ENCODE measurements around the gene NUP133.
"Not testable (repeated sequence)": the region's sequence is repeated elsewhere in the genome, so short reads cannot be mapped to it uniquely, and the experiment has no call there.

Gene NUP133

DNA sequence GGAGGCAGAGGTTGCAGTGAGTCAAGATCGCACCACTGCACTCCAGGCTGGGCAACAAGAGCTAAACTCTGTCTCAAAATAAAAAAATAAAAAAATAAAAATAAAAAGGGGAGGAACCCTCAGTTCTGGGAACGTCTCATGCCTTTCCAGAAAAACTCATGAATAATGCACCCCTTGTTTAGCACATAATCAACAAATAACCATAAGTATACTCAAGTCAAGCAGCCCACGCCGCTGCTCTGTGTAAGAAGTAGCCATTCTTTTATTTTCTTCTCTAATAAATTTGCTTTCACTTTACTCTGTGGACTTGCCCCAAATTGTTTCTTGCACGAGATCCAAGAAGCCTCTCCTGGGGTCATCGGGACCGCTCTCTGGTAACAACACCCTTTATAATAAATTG, 59.8 kb downstream of the NUP133 start:
- DNase-seq (ENCODE audit: low read depth): no peak

DNA sequence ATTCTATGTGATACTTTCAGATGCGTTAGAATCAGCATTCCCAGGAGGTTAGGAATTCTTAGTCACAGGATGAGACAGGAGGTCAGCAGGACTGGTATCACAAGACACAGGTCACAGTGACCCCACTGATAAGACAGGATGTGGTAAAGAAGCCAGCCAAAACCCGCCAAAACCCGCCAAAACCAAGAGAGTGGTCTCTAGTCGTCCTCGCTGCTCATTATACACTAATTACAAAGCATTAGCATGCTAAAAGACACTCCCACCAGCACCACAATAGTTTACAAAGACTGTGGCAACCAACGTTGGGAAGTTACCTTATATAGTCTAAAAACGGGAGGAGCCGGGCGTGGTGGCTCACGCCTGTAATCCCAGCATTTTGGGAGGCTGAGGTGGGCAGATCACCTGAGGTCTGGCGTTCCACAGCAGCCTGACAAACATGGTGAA, 60.3 kb downstream of the NUP133 start:
- no peak for DNase-seq (ENCODE audit: low read depth)

DNA sequence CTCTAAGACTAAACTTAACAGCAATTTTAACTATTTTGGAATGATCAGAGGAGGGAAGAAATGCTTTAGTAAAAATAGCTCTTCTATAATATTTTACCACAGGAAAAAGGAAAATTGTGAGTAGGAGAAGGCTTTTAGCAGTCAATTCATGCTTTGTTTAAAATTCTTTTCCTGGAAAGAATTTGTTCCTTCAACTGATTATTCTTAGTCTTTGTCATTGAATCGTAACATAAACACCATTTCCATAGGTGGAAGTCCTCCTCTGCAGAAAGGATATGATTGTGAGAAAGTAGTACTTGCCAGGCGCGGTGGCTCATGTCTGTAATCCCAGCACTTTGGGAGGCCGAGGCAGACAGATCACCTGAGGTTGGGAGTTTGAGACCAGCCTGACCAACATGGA, 62.3 kb downstream of the NUP133 start:
- no peak for DNase-seq (ENCODE audit: low read depth)

DNA sequence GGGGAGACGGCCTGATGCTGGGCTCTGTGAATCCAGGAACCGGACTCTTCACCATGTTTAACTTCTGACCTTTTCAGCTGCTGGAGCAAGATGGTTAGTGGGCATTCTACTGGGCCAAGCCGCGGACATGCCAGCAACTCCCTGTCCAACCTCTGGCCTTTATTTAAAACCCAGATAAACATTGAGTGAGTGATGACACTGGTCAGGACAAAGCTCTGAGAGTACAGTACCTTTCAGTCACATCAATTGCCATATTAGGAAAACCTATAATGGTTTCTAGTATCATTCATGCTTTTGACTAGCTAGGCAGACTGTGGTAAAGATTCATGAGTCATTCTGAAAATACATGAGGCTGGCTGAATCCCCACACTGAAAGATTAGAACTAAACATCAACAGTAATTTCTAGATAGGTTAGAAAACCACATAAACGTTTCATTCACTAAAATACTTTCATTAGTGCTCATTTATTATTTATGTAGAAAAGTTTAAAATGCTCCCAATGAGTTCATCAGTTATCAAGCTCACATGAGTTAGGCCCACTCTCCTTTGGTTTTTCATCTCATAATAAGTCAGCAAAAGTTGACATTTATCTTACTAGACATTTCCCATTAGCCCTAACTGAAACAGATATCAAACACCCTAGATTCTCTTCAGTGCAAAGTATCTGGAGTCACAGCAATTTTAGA, 67.1 kb downstream of the NUP133 start:
- DNase-seq (ENCODE audit: low read depth): no peak

DNA sequence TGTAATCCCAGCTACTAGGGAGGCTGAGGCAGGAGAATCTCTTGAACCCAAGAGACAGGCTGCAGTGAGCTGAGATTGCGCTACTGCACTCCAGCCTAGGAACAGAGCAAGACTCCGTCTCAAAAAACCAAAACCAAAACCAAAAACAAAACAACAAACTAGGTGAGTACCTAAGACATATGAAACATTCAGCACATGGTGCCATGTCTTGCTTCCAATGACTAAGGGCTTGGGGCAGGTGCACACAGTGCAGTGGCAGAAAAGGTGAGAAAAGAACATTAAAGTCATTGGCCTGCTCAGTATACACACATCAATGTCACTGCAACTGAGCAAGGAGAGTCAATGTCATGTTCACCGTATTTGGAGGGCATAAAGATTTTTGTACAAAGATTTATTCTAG, 70.1 kb downstream of the NUP133 start:
- DNase-seq (ENCODE audit: low read depth): no peak

DNA sequence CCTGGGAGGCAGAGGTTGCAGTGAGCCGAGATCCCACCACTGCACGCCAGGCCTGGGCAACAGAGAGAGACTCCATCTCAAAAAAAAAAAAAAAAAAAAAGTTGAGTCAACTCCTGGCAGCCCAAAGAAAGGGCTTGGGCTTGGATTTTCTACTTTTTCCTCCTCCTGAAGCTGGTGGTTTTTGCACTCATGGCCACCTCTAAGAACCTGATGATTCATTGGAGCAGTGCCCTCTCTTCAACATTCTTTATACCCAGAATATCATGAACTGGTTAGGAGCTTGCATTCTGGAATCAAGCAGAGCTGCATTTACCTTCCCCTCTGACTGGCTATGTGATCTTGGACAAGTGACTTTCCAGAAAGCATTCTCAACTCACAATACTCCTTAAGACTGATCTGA, 70.7 kb downstream of the NUP133 start:
- DNase-seq (ENCODE audit: low read depth): no peak

DNA sequence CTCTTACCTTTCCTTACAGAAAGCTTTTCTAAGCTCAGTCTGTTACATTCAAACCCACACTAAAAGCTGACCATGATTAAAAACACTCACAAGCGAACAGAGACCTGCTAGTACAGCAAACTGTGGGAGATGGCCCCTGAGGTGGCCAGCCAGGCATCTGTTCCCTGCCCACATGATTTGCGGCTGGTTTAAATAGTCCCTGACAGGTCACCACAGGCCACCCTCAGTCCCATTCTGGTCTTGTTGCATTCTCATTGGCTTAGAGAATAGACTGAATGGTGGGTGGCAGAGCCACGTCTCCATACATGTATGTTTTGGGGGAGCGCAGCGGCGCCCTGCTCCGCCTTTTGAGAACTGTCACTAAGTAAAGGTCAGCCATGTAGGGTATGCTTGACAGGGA, 71.9 kb downstream of the NUP133 start:
- no peak for DNase-seq (ENCODE audit: low read depth)

DNA sequence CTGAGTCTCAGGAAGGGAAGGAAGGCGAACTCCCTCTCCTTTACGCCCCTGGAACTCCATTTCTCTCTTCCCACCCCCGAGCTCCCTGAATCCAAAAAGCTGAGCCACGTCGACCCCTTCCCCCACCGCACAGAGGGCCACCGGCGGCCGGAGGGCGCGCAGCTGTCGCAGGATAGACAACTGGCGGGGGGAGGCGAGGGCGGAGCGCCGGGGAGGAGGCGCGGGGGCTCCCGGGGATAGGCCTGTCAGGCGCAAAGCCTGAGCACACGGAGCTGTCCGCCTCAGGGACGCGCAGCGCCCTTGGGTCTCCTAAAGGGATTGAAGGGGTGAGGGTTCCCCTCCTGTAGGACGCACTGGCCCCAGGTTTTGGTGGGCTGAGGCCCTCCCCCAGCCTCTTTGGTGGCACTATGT, 73.5 kb downstream of the NUP133 start:
- no peak for DNase-seq (ENCODE audit: low read depth)

DNA sequence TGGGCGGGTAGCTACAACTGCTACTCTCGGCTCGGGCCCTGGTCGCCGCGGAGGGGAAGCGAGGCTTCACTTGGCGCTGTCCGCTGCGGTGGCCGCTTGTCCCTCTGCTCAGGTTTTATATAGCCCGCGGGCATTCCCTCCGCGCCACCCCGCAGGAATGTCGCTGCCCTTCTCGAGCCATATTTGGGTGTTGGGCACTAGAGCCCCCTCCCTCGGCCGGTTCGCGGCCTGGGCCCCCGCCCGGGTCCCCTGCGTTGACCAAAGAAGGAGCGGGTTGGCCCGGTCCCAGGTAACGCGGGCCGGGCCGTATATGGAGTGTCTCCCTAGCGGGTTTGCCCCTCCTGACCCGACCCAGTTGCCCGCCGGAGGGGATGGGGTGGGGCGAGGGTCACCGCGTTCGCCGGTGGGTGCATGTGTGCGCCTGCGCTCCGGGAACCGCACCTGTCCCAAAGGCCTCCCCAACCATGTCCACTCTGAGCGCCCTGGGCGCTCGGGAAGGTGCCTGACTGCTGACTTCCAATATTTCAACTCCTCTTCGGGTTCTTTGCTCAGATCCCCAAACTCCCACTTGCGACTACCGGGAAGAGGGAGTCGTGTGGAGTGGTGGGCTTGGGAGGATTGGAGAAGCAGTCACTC, 74.0 kb downstream of the NUP133 start, which contains the start of gene ACTA1:
Gene ACTA1, minus strand, starts transcription at position 90 of the 636 bp plus-strand sequence. CDS start 979 bp downstream, outside the sequence.
- no peak for DNase-seq (ENCODE audit: low read depth)

DNA sequence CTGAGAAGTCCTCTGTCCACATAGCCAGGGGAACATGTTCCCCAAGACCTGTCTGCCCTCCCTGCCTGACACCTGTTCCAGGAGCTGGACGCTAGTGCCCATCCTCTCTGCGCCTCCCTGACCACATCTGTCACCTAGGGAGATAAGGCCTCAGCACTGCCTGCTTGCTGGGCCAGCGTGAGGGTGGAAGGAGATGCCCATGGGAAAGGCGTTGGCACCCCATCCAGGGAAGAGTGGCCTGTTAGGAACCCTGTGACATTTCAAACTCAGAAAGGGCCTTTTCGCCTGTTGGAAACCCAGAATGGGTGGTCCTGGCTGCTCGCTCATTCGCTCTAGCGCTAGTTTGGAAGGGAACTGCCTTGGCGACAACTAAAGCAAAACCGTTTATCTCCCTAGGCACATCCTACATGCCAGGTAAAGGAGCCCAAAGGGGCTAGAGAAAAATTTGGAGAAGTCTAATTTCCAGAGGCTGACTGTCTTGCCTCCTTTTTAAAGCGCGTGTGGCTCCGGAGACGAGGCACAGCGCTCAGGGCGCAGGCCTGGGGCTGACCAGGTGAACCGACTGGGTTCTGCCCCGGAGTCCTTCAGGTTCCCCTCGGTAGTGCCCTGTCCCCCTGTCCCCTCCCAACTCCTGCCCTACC, 74.7 kb downstream of the NUP133 start:
- no peak for DNase-seq (ENCODE audit: low read depth)

DNA sequence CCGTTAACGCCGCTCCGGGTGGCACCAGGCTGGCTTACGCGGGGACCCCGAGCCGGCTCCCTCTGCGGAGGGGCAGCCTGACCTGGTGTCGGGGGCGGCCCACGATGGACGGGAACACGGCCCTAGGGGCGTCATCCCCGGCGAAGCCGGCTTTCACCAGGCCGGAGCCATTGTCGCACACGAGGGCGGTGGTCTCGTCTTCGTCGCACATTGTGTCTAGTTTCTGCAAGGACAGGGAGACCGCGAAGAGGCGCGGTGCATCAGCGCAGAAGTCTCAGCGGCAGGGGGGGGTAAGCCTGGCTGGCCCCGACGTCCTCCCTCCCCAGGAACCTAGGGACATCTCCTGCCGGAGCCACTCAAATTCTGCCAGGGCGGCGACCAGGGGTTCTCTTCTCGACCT, 75.2 kb downstream of the NUP133 start:
- DNase-seq (ENCODE audit: low read depth): no peak

DNA sequence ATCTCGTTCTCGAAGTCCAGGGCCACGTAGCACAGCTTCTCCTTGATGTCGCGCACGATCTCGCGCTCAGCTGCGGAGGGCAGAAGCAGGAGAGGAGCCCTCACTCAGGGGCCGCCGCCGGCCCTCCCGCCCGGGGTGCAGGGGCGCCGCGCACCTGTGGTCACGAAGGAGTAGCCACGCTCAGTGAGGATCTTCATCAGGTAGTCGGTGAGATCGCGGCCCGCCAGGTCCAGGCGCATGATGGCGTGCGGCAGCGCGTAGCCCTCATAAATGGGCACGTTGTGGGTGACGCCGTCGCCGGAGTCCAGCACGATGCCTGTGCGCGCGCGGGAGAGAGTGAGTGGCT, 76.1 kb downstream of the NUP133 start:
- no peak for DNase-seq (ENCODE audit: low read depth)

DNA sequence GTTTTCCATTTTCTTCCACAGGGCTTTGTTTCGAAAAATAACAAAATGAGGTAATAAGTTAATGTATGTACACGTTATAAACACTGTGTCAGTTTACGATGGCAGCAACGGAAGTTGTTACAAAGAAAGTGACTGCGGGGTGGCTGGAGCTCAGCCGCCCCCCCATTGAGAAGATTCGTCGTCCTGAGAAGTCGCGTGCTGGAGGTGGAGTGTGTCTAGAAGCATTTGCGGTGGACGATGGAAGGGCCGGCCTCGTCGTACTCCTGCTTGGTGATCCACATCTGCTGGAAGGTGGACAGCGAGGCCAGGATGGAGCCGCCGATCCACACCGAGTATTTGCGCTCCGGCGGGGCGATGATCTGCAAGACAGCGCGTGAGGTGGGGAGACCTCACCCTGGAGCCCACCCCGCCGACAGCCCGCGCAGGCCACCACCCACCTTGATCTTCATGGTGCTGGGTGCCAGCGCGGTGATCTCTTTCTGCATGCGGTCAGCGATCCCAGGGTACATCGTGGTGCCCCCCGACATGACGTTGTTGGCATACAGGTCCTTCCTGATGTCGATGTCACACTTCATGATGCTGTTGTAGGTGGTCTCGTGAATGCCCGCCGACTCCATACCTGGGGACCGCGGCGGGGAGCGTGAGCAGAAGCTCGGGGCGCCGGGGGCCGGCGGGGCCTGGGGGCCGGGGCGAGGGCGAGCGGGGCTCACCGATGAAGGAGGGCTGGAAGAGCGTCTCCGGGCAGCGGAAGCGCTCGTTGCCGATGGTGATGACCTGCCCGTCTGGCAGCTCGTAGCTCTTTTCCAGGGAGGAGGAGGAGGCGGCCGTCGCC, 76.6 kb downstream of the NUP133 start:
- DNase-seq (ENCODE audit: low read depth): no peak

DNA sequence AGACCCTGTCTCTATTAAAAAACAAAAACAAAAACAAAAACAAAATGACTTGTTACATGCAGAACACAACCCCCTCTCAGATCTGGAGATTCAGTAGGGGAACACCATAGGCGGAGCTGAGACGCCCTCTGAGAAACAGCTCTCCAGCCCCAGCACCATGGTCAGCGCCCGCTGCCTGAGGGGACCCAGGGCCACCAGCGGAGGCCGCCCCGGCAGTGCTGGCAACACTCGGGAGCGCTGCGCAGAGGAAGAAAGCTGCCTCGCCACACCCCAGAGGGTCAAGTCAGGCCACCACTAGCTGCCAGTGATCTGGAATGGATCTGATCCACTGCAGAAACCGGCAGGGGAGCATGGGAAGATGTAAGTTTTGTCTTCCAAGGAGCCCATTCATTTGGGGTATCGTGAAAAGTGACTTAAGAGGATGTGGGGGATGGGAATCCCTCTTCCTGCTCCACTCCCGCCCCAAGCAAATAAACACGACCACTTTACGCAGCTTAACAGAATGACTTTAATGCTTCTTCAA, 77.3 kb downstream of the NUP133 start:
- peak; percentile 30 for DNase-seq (ENCODE audit: low read depth)

DNA sequence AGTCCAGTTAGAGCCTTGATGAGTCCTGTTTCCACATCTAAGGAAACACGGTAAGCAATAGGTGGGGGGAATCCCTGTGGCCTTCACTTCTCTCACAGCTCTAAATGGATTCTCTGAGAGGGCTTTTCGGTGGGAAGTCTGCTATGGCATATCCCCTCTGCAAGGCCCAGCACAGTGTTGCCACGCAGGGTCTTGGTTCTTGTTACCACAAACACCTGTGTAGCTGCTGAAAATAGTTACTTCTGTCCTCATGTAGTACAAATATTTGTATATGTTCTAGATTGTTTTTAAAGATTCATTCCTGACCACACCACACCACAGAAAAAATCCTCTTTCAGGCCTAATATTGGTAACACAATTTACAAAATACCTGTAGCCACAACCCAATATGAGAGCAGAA, 79.9 kb downstream of the NUP133 start:
- no peak for DNase-seq (ENCODE audit: low read depth)

DNA sequence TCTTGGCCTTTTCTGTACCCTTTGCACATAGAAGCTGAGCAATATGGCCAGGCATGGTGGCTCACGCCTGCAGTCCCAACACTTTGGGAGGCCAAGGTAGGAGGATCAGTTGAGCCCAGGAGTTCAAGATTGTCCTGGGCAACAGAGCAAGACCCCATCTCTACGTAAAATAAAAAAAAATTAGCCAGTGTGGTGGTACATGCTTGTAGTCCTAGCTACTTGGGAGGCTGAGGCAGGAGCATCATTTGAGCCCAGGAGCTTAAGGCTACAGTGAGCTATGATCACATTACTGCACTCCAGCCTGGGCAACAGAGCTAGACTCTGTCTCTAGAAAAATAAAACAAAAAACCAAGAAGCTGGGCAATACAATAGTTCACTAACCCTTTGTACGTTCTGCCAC, 80.6 kb downstream of the NUP133 start:
- no peak for DNase-seq (ENCODE audit: low read depth)

DNA sequence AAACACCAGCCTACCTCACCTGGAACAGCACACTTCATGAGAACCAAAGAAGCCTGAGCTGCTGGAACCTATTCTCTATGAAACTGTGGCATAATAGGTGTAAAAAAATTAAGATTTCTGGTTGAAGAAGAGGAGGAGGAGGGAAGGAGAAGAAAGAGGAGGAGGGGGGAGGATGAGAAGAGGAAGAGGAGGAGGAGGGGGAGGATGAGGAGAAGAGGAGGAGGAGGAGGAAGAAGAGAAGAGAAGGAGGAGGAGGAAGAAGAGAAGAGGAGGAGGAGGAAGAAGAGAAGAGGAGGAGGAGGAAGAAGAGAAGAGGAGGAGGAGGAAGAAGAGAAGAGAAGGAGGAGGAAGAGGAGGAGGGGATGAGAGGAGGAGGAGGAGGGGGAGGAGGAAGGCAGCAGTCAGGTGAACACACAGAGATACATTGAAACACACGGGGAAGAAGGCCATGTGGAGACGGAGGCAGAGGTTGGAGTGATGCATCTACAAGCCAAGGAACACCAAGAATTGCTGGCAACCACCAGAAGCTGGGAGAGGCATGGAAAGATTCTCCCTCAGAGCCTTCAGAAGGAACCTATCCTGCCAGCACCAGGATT, 82.5 kb downstream of the NUP133 start:
- no peak for DNase-seq (ENCODE audit: low read depth)

DNA sequence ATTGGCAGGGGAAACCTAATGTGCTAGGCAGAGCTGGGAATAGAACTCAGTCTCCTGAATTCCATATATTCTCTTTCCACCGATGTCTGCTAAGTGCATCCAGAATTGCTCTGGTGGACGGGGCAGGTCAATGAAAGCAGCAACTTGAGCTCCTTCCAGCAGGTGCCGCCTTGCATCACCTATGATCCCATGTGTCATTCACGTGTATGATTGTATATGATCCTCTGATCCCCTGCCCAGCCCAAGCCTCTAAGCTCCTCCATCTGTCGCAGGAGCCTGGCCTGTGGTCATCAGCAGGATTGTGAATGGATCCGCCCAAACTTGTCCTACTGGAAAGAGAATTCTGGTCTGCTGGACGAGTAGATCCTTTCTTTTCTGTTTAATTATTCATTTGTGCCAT, 87.4 kb downstream of the NUP133 start:
- no peak for DNase-seq (ENCODE audit: low read depth)

DNA sequence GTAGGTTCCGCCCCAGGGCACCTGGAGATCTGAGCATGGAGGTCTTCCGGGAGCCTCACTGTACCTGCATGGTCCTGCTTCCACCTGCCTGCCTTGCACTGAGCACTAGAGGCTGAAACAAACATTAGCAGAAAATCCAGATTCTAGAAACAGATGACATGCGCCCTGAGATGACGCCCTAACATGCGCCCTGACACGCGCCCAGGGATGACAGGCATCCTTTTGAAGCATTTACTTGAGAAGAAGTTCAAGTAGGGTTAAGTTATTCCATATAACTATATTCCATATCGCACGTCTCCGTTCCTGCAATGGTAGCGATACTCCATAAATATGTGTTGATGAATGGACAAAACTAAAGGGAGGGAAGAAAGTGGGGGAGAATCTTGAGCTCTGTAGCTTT, 87.9 kb downstream of the NUP133 start:
- no peak for DNase-seq (ENCODE audit: low read depth)

DNA sequence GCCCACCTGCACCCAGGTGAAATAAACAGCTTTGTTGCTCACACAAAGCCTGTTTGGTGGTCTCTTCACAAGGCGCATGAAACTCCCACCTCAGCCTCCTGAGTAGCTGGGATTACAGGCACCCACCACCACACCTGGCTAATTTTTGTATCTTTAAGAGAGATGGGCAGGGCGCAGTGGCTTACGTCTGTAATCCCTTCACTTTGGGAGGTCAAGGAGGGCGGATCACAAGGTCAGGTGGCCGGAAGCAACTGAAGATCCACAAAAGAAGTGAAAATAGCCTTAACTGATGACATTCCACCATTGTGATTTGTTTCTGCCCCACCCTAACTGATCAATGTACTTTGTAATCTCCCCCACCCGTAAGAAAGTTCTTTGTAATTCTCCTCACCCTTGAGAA, 89.6 kb downstream of the NUP133 start:
- DNase-seq (ENCODE audit: low read depth): not testable (repeated sequence)

DNA sequence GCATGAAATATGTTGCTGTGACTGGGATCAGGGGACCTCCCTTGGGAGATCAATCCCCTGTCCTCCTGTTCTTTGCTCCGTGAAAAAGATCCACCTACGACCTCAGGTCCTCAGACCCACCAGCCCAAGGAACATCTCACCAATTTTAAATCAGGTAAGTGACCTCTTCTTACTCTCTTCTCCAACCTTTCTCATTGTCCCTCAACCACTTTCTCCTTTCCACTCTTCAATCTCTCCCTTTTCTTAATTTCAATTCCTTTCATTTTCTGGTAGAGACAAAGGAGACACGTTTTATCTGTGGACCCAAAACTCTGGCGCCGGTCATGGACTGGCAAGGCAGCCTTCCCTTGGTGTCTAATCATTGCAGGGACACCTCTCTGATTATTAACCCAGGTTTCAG, 95.3 kb downstream of the NUP133 start:
- DNase-seq (ENCODE audit: low read depth): not testable (repeated sequence)

DNA sequence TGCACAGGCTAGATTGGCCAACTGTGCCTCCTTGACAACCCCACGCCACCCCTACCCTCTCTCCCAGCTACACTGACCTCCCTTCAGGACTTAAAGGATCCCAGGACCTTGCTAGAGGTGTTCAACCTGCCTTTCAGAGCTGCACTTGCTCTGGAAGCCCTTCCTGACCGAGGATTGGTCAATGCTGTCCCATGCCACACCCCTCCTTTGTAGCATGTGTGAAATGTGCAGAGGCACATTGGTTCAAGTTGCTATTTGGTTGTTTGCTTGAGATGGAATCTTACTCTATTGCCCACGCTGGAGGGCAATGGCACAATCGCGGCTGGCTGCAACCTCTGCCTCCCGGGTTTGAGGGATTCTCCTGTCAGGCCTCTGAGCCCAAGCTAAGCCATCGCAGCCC, 96.1 kb downstream of the NUP133 start:
- DNase-seq (ENCODE audit: low read depth): no peak

All from activated T-cell treated with anti-CD3 and anti-CD28 coated beads for 1 hour (primary cell).